Skeletal muscle tissue (tissue), 4 donors: ENCODE results near the gene RBM33. TPM values are rescaled to one million over a fixed set of nuclear protein-coding genes. Genes with fewer than 3 reads are reported as not detected.
"Not testable (repeated sequence)": the region's sequence is repeated elsewhere in the genome, so short reads cannot be mapped to it uniquely, and the experiment has no call there.

ENCODE experiments used
- H3K27ac ChIP-seq: one replicate; pipeline ENCODE4 v1.7.0; 2013; ENCODE audit warnings: mild to moderate bottlenecking, low read depth, low read length, inconsistent platforms
- H3K27me3 ChIP-seq, 3 donors: one replicate each; pipeline ENCODE4 v1.7.0; 2013; ENCODE audit warnings: low read length in 3 of 3; ENCODE audit not compliant: control insufficient read depth in 3 of 3, insufficient read depth in 3 of 3
- H3K36me3 ChIP-seq, 3 donors: one replicate each; pipeline ENCODE4 v1.7.0; 2013; ENCODE audit warnings: low read length in 3 of 3; ENCODE audit not compliant: control insufficient read depth in 3 of 3, insufficient read depth in 3 of 3
- H3K4me1 ChIP-seq, 3 donors: one replicate each; pipeline ENCODE4 v1.7.0; 2013; ENCODE audit warnings: low read length in 3 of 3, mild to moderate bottlenecking in 3 of 3; ENCODE audit not compliant: control insufficient read depth in 3 of 3, insufficient read depth in 3 of 3
- H3K4me3 ChIP-seq, 3 donors: one replicate each; pipeline ENCODE4 v1.7.0; 2013; ENCODE audit warnings: low read length in 3 of 3
- H3K9ac ChIP-seq, 3 donors: one replicate each; pipeline ENCODE4 v1.7.0; 2013; ENCODE audit warnings: low read length in 3 of 3, mild to moderate bottlenecking in 3 of 3, moderate library complexity in 2 of 3, low read depth in 1 of 3
- H3K9me3 ChIP-seq, 3 donors: one replicate each; pipeline ENCODE4 v1.7.0; 2013; ENCODE audit warnings: low read length in 3 of 3; ENCODE audit not compliant: control insufficient read depth in 3 of 3
- total RNA-seq: library from RNA; depleted of rRNA; stranded (reverse); fragments of >200 nt; gene quantifications from one replicate; pipeline ENCODE4 v1.2.3, GENCODE V29; 2014
- donor health status: Osteomylitis.

Gene RBM33
- total RNA-seq, 1 donor from 2014 or later, result 53.2 TPM

DNA sequence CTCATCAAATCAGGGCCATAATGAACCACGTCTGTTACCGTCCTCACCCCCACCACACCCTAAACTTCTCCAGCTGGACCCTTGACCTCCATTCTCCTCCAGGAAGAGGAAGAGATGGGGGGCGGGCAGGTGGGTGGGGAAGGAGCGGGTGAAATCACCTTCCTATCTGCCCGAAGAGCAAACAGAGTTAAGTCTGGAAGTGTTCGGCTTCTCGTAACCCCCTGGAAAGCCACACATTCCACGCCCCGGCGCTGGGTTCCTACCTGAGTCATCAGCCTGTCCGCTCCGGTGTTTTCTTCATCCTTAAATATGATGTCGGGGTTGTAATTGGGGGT lies 167.1 kb downstream of the RBM33 start:
- no peak overlapping the region for H3K4me3 ChIP-seq
- H3K36me3 ChIP-seq, result no peaks in the 10 kb centered on the region
- H3K27ac ChIP-seq, result no peak overlapping the region
- no peaks in the 10 kb centered on the region for H3K9me3 ChIP-seq
- no peak overlapping the region for H3K9ac ChIP-seq
- peaks cover 11 to 28% (median 24%) of the 10 kb centered on the region in 3 donors for H3K4me1 ChIP-seq
- H3K27me3 ChIP-seq, result peaks cover 85 to 90% (median 87%) of the 10 kb centered on the region in 3 donors

DNA sequence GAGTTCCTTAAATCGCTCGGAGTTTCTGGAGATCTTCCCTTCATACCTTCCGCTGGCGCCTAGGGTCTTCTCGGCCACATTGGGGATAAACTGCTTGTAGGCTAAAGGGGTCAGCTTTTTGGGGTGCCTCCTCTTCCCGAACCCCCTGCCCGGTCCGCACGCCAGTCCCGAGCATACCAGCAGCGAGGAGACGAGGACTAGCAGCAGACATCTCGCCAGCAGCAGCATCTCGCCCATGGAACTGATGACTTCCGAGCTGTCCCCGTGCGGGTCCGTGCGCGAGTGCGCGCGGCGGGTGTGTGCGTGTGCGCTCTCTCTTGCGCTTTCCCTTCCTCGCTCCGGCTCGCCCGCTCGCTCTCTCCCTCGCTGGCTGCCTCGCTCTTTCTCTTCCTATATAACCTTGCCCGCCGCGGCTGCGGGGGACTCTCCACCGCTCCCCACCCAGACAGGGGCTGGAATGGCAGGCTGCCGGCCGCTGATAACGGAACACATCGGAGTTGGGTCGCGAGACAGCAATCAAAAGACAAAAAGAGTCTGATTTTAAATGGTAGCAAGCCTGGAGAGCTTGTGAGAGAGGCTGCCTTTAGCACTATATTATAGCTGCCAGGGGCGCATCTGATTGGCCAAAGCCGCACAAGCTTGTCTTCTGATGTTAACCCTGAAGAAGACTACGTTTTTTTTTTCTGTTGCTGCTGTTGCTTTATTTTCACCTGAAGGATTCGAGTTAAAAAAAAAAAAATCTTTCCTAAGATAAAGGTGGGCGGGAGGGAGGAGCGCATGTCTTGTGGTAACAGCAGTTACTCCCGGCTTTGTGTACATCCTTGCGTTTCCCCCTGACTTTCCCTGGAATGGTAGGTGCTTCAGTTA lies 167.7 kb downstream of the RBM33 start, which contains the start of gene SHH:
Gene SHH (minus strand): TSS at position 569 of the 867 bp plus-strand sequence. CDS start 341 bp downstream, at position 228.
- no peak within 1 kb of the TSS for H3K27ac ChIP-seq
- H3K9me3 ChIP-seq, result no peaks in the 10 kb centered on the region
- peaks cover 11 to 27% (median 24%) of the 10 kb centered on the region in 3 donors for H3K4me1 ChIP-seq
- peaks cover 82 to 90% (median 84%) of the 10 kb centered on the region in 3 donors for H3K27me3 ChIP-seq
- H3K4me3 ChIP-seq, result no peak within 1 kb of the TSS
- H3K9ac ChIP-seq, result no peak within 1 kb of the TSS
- no peaks in the 10 kb centered on the region for H3K36me3 ChIP-seq

DNA sequence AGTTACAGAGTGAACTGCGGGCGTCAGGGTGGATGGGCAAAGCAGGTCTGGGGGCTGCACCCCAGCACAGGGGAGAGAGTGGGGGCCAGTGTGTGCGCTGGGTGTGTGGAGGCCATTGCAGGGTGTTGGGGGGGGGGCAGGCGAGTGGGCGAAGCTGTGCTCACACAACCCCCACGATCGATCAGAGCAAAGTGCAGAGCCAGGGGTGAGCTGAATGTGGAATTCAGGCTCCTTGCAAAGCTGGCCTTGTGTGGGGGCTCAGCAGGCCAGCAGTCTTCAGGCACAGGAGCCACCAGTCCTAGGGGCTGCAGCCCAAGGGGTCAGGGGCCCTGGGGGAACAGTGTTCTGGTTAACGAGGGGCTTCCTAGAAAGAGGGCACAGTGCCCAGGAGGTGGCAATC lies 168.7 kb downstream of the RBM33 start:
- H3K27me3 ChIP-seq, result peaks cover 75 to 88% (median 79%) of the 10 kb centered on the region in 3 donors
- H3K9me3 ChIP-seq, result no peaks in the 10 kb centered on the region
- peaks cover 11 to 27% (median 24%) of the 10 kb centered on the region in 3 donors for H3K4me1 ChIP-seq
- H3K36me3 ChIP-seq, result no peaks in the 10 kb centered on the region
- no peak overlapping the region for H3K9ac ChIP-seq
- no peak overlapping the region for H3K4me3 ChIP-seq
- no peak overlapping the region for H3K27ac ChIP-seq

DNA sequence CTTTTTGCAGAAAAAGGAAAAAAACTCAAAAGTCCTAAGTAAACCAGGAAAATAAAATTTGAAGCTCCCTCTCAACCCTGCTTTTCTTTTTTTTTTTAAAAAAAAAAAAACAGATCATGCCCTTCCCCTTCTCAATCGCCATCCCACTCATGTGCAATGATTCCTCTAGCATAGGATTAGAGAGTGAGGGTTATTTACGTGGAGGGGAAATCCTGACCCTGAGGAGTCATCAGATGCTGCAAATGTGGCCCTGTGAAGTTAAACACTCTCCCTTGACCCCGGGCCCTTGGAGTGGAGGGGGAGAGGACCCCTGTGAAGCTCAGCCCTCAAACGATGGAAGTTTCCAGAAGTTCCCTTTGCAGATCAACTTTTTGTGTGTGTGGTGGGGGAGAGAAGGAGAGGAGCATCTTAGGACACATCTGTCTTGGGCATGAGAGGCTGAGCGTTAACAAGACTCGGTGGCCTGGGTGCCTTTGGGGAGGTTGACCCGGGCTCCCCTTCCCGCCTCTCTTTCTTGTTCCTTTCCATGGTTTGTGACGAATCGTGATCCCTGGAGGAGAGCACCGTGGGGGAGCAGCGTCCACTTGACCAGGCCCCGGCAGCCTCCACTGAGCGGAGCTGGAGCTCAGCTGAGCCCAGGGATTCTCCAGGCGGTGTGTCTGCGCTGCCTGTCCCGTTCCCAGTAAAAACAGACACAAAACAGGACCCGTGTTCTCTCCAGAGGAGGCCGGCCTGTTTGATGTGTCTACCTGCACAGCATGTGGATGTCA lies 169.3 kb downstream of the RBM33 start:
- Histone ChIP-seq H3K4me3 (no peak overlapping the region), H3K36me3 (no peaks in the 10 kb centered on the region), H3K4me1 (peaks cover 11 to 24% (median 23%) of the 10 kb centered on the region in 3 donors), H3K9me3 (no peaks in the 10 kb centered on the region), H3K9ac (no peak overlapping the region), H3K27ac (no peak overlapping the region), H3K27me3 (peaks cover 72 to 89% (median 78%) of the 10 kb centered on the region in 3 donors)

DNA sequence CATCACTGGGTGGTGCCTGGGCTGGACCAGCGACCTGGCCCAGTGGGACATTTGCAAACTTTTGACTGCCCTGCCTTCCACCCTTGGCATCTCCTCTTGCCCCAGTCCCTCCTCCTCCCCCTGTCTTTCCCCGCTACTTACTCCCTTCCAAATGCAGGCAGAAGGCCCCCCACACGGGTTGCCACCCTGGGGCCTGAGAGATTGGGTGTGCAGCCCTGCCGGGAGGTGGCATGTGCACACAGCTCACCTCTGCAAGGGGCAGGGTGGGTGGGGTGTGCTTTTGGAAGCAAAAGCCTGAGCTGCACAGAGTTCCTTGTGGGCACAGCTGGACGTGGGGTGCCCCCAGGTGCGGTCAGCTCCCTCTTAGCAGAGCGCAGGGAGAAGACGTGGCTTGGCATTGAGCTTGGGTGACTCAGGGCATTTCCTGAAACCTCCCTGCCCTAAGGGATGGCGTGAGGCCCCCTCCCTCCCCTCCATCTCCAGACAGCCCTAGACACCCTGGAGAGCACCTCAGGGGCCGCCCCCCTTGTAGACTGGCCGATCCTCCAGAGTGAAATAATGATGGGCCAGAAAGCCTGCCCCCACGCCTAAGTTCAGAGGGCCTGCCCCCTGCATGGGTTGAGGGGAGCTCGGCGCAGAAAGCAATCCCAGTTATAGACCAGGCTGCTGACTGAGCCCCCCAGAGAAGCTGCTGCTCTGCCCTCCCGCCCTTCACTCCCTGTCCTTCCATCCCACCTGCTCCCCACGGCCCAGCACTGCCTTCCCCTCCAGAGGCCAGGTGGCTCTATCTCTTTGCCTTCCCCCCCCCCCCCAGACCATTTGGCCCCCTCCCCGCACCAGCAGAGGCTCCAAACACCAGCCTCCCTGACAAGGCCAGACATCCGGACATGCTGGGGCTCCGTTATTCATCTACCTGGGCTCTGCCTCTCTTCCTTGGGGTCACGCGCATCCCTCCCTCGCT lies 170.1 kb downstream of the RBM33 start:
- H3K27ac ChIP-seq, result no peak overlapping the region
- peaks cover 7 to 15% (median 15%) of the 10 kb centered on the region in 3 donors for H3K4me1 ChIP-seq
- no peak overlapping the region for H3K9ac ChIP-seq
- no peak overlapping the region for H3K4me3 ChIP-seq
- H3K9me3 ChIP-seq, result no peaks in the 10 kb centered on the region
- peaks cover 68 to 88% (median 78%) of the 10 kb centered on the region in 3 donors for H3K27me3 ChIP-seq
- no peaks in the 10 kb centered on the region for H3K36me3 ChIP-seq

DNA sequence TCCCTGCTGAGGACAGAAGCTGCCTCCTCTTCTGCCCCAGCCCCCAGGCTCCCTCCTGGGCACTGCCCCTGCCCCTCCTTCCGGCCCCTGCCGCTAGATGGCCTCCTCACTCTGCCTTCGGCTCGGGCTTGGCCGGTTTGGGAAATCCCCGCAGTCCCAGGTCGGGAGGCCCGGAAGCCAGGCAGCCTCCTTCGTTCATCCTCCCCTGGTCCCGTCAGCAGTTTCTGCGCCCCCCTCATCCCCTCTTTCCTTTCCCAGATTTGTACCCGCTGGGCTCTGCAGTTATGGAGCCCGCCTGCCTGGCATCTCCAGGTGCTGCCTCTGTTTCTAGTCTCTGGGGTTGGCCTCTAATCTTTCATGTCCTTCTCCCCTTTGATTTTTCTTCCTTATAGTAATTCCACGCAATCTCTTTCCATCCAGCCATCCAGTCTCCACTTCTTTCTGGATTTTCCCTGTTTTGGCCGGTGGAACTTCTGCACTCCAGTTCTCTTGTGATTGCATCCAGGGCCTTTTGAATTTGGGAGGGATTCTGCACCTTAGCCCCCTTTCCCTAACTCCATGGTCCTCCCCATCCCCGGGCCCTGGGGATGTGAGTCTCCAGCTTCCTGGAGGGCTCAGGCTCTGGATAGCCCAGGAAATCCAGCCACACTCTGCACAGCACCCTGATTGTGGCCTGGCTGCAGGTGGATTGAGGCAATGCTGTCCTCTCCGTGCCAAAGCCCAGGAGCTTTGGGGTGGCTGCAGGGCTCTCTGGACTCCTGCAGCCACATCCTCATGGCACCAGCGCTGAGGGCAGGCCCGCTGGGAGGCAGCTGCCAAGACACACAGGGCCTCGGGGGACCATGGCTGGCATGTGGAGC lies 171.1 kb downstream of the RBM33 start:
- Histone ChIP-seq H3K27me3 (peaks cover 66 to 81% (median 79%) of the 10 kb centered on the region in 3 donors), H3K4me3 (no peak overlapping the region), H3K9me3 (no peaks in the 10 kb centered on the region), H3K9ac (no peak overlapping the region), H3K36me3 (no peaks in the 10 kb centered on the region), H3K27ac (no peak overlapping the region), H3K4me1 (peaks cover 0 to 10% (median 8%) of the 10 kb centered on the region in 3 donors)

DNA sequence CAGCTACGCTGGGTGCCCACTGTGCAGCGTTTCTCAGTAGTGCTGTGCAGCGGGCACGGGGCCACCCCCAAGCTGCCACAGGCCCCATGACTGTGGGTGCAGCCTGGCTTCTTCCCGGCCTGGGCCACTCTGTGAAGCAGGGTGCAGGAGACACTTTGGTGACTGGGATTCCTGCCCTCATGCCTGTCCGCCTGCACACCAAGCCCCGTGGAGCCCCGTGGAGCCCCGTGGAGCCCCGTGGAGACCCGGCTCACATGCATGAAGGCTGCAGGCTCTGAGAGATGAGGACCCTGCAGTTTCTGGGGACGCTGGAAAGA lies 171.7 kb downstream of the RBM33 start:
- H3K36me3 ChIP-seq, result no peaks in the 10 kb centered on the region
- H3K4me3 ChIP-seq, result no peak overlapping the region
- H3K9ac ChIP-seq, result no peak overlapping the region
- H3K27ac ChIP-seq, result no peak overlapping the region
- H3K9me3 ChIP-seq, result no peaks in the 10 kb centered on the region
- H3K4me1 ChIP-seq, result peaks cover 0 to 7% (median 6%) of the 10 kb centered on the region in 3 donors
- H3K27me3 ChIP-seq, result peaks cover 61 to 79% (median 78%) of the 10 kb centered on the region in 3 donors

DNA sequence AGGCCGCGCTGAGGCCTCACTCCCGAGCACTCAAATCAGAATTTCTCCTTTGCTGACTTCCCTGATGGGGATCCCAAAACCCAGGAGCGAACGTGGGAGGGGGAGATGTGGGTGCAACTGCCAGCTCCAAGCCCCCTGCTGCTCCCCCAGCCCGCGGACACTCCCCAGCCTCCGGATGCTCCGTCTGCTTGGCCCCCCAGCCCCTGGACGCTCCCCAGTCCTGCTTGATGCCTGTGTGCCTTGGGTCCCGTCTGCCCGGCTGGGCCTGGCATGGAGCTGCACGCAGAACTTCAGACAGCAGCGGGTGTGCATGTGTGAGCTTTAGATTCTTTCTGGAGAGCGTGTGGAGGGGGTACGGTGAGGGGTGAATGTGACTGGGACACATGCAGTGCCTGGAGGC lies 172.5 kb downstream of the RBM33 start:
- Histone ChIP-seq H3K36me3 (no peaks in the 10 kb centered on the region), H3K4me1 (peaks cover 0 to 3% (median 3%) of the 10 kb centered on the region in 3 donors), H3K4me3 (no peak overlapping the region), H3K9me3 (no peaks in the 10 kb centered on the region), H3K27ac (no peak overlapping the region), H3K27me3 (peaks cover 55 to 77% (median 71%) of the 10 kb centered on the region in 3 donors), H3K9ac (no peak overlapping the region)

DNA sequence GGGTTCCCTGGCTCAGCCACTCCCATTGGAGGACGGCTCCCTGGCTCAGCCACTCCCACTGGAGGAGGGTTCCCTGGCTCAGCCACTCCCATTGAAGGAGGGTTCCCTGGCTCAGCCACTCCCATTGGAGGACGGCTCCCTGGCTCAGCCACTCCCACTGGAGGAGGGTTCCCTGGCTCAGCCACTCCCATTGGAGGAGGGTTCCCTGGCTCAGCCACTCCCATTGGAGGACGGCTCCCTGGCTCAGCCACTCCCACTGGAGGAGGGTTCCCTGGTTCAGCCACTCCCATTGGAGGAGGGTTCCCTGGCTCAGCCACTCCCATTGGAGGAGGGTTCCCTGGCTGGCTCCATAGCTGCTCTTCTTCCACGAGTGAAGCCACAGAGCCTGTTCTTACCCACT lies 173.1 kb downstream of the RBM33 start:
- H3K36me3 ChIP-seq, H3K4me1 ChIP-seq, H3K9ac ChIP-seq, H3K27ac ChIP-seq, H3K9me3 ChIP-seq, H3K4me3 ChIP-seq: not testable (repeated sequence)
- H3K27me3 ChIP-seq, result peaks cover 50 to 76% (median 70%) of the 10 kb centered on the region in 3 donors
